SK-N-MC (cell line): Measurements from ENCODE around the gene SLC9A3.

Experiments used
- EZH2 ChIP-seq: fragments of 200-600 bp; sonication (generic); IDR thresholded peaks from one replicate; pipeline ENCODE4 v1.6.1; 2017; ENCODE audit warnings: antibody characterized with exemption
- FOXP2 ChIP-seq: optimal IDR thresholded peaks from 2 replicates; pipeline ENCODE3; 2011; ENCODE audit warnings: mild to moderate bottlenecking, moderate library complexity; ENCODE audit not compliant: insufficient read depth; ENCODE audit errors: extremely low read length, control extremely low read depth
- POLR2AphosphoS5 ChIP-seq: IDR thresholded peaks from 2 replicates; pipeline ENCODE4 v1.6.1; 2012; ENCODE audit warnings: mild to moderate bottlenecking, low read depth, low read length, borderline replicate concordance

DNA sequence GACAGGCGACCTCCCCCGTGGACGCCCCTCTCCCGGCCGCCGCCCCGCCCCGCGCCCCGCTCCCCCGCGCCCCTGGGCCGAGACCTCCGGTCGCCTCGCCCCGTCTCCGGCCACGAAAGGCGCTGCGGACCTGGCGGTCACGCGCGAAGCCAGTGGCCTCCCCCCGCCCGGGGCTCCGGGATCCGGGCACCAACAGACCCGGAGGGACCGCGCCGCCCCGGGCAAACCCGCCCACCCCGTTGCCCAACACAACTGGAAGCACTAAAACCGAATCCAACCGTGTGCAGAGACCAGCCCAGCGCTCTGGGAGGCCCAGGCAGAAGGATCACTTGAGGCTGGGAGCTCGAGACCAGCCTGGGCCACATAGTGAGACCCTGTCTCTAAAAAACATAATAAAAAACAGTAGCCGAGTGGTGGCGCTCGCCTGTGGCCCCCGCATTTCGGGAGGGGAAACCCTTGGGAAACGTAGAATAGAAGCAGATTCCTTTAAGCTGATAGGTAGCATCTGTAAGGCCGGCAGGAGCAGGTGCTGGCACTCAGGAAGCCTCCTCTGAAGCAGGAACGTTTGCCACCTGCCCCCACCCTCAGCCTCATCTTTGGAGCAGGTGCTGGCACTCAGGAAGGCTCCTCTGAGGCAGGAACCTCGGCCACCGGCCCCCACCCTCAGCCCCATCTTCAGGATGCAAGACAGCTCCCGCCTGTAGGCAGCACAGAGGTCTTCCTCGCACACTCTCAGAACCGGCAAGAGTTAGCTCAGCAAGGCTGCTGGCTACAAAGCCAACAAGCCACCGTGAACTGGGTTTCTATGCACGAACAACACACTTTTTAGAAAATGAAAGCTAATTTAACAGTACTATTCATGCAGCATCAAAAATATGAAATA is 4.6 kb upstream of the SLC9A3 start:
- TF ChIP-seq EZH2 (peak; percentile 74), POLR2AphosphoS5 (no peak), FOXP2 (no peak)
